Stimulated activated CD8-positive, alpha-beta memory T cell treated with anti-CD3 and anti-CD28 coated beads, Interleukin-15, amount 100 ng/mL, for 4 hours (primary cell): ENCODE data around the gene TTC19.
A peak's percentile ranks its signal among the peaks of the same experiment; 100 is the strongest.
"Not testable (repeated sequence)": the region's sequence is repeated elsewhere in the genome, so short reads cannot be mapped to it uniquely, and the experiment has no call there.

Source experiments
- DNase-seq, 2 donors: peaks; one replicate each; pipeline ENCODE4 v3.0.0-alpha.2; 2020; ENCODE audit warnings: low read depth in 2 of 2

The TTC19 gene

DNA sequence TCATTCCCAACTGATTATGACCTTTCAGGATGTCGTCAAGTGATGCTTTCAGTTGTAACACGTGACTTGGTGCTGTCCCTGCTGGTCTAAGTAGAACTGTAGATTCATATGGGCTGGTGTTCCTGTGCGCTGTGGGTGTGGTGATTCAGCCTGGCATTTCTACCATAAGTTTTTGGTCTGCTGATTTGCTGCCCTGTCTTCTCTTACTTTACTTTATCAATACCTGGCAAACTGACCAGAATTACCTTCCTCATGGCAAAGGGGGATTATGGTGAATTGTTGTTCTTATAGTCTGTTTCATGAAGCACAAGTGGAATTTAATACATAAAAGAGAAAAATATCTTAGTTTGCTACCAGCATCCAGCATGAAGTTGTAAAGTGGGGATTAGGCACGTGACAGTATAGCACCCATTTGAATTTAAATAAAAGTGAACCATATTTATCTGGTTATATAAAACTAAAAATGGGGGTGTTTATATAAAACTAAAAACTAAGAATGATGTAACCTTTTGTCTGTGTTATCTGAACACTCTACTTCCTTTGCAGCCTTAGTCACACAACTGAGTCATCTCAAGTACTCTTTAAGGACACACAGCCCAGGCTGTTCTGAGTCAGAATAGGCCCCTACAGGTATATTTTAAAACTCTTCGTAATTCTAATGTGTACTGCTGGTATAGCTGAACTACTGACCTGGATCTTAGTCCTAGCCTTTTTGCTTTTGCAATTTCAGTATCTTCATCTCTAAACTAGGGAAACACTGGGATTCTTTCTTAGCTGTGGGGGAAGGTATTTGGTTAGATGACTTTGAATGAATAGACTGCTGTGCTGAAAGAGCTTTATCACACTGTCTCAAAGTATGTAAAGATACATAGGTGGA is 28.3 kb downstream of the TTC19 start:
- peak in 1 of 2 donors; percentile 18 for DNase-seq

GRCh38 chr17:16033729-16034349 is 34.2 kb downstream of the TTC19 start:
- DNase-seq = no peak

- DNase-seq = no peak
These were observed 36.6 kb downstream of the TTC19 start for GRCh38 chr17:16036261-16036660.

DNA sequence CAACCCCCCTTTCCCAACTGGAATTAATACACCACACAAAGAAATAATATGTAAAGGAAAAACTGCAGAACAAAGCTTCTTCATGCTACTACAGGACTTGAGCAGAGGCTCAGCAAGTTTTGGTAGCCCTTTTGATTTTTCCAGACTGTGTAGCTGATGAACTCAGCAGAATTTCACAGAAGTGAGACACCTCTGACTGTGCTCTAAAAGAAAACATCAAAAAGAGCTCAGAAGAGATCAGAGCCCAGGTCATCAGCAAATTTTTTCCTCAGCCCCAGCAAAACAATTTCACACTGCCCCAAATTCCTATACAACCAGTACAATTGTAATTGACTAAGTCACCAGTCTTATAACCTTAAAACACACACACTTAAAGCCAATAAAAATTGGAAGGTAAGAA is 38.0 kb downstream of the TTC19 start:
- DNase-seq = no peak

- no peak for DNase-seq
These were observed 41.2 kb downstream of the TTC19 start for GRCh38 chr17:16040710-16041251.

- DNase-seq = no peak
These were observed 44.9 kb downstream of the TTC19 start for GRCh38 chr17:16044487-16044886.

DNA sequence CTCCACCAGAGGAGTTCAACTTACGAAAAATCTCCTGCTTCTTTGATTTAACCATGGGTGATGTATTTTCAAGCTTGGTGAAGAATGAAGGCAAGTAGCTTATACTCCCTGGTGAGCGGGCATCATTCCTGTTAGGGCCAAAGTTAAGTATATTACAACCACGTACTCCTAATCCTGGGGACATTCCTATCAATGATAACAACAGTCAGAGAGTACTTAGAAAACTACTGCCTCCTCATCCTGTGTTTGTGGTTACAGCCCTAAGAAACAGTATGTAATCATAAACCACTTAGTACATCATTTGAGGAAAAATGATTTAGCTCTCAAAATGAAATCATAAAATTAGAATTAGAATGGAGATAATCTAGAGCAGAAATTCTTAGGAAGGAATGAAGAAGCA is 47.3 kb downstream of the TTC19 start:
- no peak for DNase-seq

- DNase-seq = no peak
These were observed 49.3 kb downstream of the TTC19 start for GRCh38 chr17:16048811-16049449.

DNA sequence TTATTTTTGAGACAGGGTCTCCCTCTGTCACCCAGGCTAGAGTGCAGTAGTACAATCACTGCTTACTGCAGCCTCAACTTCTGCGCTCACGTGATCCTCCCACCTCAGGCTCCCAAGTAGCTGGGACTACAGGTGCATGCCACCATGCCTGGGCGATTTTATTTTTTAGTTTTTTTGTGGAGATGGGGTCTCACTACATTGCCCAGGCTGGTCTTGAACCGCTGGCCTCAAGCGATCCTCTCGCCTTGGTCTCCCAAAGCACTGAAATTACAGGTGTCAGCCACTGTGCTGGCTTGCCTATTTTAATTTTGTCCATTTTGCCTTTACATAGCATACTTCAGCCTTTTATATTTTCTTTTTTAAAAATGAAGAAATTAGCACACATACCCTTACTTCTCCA is 51.2 kb downstream of the TTC19 start:
- no peak for DNase-seq

- no peak for DNase-seq
These were observed 52.9 kb downstream of the TTC19 start for GRCh38 chr17:16052486-16052885.

DNA sequence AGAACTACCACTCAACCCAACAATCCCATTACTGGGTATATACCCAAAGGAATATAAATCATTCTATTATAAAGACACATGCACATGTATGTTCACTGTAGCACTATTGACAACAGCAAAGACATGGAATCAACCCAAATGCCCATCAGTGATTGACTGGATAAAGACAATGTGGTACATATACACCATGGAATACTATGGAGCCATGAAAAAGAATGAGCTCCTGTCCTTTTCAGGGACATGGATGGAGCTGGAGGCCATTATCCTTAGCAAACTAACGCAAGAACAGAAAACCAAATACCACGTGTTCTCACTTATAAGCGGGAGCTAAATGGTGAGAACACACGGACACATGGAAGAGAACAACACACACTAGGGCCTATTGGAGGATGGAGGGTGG is 55.5 kb downstream of the TTC19 start:
- DNase-seq = not testable (repeated sequence)

DNA sequence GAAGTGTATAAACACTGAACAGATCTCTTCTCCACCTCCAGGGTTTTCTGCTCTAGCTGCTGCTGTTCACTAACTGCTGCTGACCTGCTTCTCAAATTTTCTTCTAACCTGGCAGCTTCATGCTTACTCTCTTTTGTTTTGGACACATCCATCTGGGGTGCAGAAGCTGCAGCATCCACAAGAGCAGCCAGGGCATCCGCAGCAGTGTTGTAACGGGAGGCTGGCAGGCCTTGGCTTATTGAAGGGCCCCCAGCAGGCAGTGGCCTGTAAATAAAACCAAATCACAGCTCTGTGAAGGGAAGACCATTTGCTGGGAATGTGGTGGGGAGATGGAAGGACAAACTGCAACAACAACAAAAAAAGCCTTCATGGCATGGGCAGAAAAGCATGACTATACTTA is 62.0 kb downstream of the TTC19 start:
- no peak for DNase-seq

- no peak for DNase-seq
These were observed 66.5 kb downstream of the TTC19 start for GRCh38 chr17:16066125-16066524.

DNA sequence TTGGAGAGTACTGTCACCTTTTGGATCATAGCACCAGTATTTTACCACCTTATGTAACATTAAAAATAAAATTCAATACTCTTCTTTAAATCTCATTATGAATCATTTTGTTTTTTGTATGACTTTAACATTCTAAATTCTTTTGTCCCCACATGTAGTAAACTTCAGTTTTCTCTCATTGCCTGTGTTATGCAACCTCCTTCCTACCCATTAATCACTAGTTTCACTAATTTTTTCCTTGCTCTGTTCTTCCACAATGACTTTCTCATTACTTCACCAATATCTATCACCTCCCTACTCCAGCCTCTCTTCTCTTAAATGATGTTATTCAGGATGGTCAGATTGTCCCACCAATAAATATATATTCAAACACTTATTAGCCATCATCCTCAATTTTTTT is 68.7 kb downstream of the TTC19 start:
- no peak for DNase-seq

- DNase-seq = no peak
These were observed 72.4 kb downstream of the TTC19 start for GRCh38 chr17:16072031-16072430.

- no peak for DNase-seq
These were observed 74.2 kb downstream of the TTC19 start for GRCh38 chr17:16073845-16074244.

DNA sequence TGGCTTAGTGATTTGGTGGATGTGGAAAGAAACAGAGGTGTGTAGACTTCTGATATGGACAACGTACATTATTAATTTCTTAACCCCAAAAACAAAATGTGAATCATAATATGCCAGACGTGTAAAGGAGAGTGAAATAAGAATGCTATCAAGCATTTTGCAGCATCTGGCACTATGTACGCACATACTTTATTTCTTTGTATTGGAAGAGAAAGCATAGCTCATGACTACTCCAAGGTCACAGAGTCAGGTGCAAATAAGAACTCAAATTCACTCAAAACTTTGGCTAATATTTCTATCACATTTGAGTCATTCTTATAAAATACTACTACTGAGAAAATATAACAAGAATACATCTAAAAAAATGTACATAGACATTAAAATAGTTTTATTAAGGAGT is 74.8 kb downstream of the TTC19 start:
- no peak for DNase-seq

- no peak for DNase-seq
These were observed 76.3 kb downstream of the TTC19 start for GRCh38 chr17:16075949-16076348.
